HL-60 (cell line): ENCODE measurements around the gene CCP110.

Source experiments
- POLR2AphosphoS5 ChIP-seq: IDR thresholded peaks from 2 replicates; pipeline ENCODE4 v1.6.1; 2012; ENCODE audit warnings: low read depth
- TF ChIP-seq, protein P1 (sequence below): IDR thresholded peaks from one replicate; pipeline ENCODE4 v1.5.1; 2011; ENCODE audit warnings: low read length, control low read depth, inconsistent platforms; ENCODE audit not compliant: insufficient read depth

DNA sequence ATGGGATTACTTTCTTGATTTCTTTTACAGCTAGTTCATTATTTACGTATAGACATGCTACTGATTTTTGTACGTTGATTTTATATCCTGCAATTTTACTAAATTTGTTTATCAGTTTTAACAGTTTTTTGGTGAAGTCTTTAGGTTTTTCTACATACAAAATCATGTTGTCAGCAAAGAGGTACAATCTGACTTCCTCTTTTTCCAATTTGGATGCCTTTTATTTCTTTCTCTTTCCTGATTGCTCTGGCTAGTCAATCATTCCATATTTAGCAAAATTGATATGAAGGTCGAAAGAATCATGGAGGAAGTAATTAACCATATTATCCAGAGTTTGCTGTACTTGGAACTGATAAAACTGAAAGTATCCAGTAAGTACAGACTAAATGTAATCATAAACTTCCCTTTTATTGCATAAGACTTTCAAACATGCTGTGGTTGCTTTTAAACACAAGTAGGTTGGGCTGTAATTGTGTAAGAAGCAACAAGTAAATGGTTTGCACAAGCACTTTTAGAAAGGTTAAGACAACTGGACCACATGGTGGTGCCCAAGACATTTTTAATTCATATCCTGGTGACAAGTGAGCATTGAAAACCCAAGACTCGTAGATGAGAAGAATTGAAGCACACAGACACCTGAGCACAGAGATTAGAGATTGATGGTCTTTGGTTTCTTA is 10.2 kb upstream of the CCP110 start:
- TF ChIP-seq POLR2AphosphoS5 = peak; percentile 24; the same call in 1 of the 2 replicates
- TF ChIP-seq, protein P1, sequence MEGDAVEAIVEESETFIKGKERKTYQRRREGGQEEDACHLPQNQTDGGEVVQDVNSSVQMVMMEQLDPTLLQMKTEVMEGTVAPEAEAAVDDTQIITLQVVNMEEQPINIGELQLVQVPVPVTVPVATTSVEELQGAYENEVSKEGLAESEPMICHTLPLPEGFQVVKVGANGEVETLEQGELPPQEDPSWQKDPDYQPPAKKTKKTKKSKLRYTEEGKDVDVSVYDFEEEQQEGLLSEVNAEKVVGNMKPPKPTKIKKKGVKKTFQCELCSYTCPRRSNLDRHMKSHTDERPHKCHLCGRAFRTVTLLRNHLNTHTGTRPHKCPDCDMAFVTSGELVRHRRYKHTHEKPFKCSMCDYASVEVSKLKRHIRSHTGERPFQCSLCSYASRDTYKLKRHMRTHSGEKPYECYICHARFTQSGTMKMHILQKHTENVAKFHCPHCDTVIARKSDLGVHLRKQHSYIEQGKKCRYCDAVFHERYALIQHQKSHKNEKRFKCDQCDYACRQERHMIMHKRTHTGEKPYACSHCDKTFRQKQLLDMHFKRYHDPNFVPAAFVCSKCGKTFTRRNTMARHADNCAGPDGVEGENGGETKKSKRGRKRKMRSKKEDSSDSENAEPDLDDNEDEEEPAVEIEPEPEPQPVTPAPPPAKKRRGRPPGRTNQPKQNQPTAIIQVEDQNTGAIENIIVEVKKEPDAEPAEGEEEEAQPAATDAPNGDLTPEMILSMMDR = no peak
